ENCODE measurements around the gene CEACAM18.
"Not testable (repeated sequence)": the region's sequence is repeated elsewhere in the genome, so short reads cannot be mapped to it uniquely, and the experiment has no call there.

The CEACAM18 gene

GRCh38 chr19:51461723-51462161, 16.6 kb upstream of the CEACAM18 start:
- no peak for DNase-seq (ENCODE audit: low read depth in 3 of 3)

DNA sequence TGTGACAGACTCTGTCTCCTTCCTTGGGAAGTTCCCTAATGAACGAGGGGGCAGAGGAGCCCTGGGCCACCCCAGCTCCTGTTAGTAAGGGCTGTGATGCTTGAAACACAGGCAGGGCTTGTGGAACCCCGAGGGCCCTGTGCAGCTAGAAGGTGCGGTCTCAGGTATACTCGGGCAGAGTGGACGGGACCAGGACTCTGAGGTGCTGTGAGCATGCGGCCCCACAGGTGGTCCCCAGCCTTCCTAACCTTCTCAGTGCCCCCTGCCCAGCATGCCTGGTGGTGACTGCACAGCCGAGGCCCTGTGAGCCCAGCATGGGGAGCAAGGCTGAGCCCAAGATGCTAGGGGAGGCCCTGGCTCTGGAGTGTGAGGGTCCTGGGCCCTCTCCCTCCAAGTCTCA, 16.1 kb upstream of the CEACAM18 start:
- no peak for DNase-seq (ENCODE audit: low read depth in 3 of 3)

DNA sequence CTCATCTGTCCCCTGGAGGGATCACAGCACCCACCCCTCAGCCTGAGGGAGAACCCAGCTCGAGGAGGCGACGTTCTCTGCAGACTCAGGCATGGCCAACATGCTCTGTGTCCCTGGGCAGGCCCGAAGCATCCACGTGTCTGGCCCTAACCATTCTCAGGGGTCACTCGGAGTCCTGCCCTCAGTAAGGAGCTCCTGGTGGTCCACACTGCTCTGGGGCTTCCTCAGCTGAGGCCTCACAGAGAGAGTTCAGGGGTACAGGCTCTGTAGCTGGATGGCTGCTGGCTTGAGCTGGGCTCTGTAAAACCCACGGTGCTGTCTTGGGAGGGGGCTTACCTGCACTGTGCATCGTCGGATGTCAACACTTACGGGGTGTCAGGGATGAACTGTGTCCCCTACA, 15.7 kb upstream of the CEACAM18 start:
- DNase-seq (ENCODE audit: low read depth in 3 of 3): no peak

DNA sequence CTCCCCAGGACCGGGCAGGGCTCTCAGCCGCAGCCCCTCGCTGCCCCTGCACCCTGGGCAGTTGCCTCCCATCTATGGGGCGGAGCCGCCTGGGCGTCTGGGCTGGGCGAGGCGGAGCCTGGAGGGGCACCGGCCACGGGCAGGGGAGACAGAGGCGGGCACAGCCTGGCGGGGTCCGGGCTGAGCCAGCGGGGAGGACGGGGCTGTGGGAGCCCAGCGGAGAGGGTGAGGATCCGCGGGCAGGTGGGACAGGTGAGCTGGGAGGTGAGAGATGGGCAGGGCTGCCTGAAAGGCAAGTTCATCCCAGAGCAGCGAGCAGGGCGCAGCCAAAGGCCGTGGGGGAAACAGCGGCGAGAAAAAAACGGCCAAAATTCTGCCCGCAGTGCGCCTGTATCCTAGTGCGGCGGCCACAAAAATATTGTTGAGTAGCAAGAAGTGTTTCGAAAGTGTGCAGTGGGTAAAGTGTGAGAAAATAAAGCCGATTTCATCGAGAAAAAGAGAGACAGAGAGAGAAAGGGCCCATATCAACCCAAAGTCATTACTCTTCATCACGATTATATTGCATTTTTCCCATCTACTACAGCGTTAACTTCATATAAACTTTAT, 14.3 kb upstream of the CEACAM18 start:
- DNase-seq (ENCODE audit: low read depth in 3 of 3): not testable (repeated sequence)

DNA sequence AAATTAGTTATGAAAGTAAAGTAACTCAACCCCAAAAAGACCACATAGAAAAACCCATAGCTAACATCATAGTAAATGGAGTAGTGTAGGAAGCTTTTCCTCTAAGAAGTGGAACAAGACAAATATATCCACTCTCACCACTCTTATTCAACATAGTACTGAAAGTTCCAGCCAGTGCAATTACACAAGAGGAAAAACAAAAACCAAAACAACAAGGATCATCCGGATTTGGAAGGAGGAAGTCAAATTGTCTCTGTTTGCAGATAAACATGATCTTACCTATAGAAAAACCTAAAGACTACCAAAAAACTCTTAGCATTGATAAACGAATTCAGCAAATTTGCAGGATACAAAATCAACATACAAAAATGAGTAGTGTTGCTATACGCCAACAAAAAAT, 11.6 kb upstream of the CEACAM18 start:
- DNase-seq (ENCODE audit: low read depth in 3 of 3): no peak

DNA sequence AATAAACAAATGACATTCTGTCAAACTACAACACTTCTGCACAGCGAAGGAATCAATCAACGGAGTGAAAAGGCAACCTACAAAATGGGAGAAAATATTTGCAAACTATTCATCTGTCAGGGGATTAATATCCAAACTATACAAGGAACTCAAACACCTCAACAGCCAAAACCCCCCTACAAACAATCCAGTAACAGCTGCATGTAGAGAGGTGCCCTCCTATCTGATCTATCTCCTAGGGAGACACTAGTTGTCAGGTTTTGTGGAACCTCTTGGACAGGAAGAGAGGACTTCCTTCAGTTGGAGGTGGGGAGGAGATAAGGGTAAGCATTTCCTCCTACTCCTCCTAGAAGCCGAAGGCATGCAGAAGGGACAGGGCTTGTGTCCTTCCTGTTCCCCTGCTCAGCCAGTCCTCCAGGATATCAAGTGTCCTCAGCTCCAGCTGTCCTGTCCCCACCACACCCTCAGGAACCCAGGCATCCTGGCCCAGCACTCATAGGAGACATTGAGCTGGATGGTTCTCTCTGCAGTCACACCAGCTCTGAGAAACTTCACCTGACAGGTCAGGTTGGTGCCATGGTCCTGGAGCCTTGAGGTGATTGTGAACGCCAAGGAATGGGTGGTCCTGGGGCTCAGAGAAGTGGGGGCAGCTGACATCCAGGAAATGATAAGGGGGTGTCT, 10.3 kb upstream of the CEACAM18 start:
- DNase-seq (ENCODE audit: low read depth in 3 of 3): no peak

DNA sequence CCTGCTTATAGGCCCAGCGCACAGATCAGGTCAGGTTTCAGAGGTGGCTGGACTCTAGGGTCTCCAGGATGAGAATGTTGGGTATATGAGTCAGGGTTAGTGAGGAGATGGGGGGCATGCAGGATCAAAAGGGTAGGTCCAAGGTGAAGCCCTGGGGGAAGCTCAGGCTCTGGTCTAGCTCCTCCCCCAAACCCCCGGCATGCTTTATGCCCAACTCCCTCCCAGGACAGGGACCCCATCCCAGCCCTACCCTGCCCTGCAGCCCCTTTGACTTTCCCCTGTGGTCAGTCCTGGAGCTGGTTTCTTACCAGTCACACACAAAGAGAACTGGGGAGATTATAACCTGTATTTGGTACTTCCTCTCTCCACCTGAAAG, 9.8 kb upstream of the CEACAM18 start:
- DNase-seq (ENCODE audit: low read depth in 3 of 3): no peak

DNA sequence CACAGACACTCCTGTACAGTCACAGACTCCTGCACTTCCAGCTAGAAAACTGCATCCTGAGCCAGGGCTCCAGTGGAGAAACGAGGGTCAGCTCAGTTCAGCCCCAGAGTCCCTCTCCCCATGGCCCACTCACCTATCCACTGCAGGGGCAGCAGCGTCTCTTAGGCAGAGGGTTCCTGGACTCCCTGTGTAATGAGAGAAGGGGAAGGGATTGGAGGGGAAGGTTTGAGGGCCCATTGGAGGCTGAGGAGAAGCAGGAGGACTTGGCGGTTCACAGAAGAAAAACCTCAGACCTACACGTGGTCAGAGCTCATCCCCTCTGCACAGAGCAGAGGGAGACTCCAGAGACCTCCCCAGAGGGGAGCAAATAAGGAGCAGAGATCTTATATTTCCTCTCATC, 9.2 kb upstream of the CEACAM18 start:
- no peak for DNase-seq (ENCODE audit: low read depth in 3 of 3)

GRCh38 chr19:51469629-51470028, 8.7 kb upstream of the CEACAM18 start:
- DNase-seq (ENCODE audit: low read depth in 3 of 3): no peak

- no peak for DNase-seq (ENCODE audit: low read depth in 3 of 3)
Observed at GRCh38 chr19:51470966-51471365, 7.4 kb upstream of the CEACAM18 start.

GRCh38 chr19:51471527-51471926, 6.8 kb upstream of the CEACAM18 start:
- no peak for DNase-seq (ENCODE audit: low read depth in 3 of 3)

GRCh38 chr19:51472607-51473006, 5.7 kb upstream of the CEACAM18 start:
- no peak for DNase-seq (ENCODE audit: low read depth in 3 of 3)

GRCh38 chr19:51473009-51473707, 5.2 kb upstream of the CEACAM18 start:
- DNase-seq (ENCODE audit: low read depth in 3 of 3): peak; percentile 73 to 95 (median 87)

DNA sequence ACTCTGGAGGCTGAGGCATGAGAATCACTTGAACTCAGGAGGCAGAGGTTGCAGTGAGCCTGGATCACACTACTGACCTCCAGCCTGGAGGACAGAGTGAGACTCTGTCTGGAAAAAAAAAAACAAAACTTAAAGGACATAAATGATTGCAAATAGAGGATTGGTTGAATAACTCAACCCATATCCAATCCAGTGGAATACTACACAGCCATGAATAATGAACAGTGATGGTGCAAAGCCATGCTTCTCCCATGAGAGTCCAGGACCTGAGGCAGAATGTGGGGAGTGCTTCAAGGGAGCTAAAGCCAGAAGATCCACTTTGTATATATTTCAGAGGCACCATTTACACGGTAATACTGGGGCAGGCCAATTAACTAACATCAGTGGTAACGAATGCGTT, 2.2 kb upstream of the CEACAM18 start:
- DNase-seq (ENCODE audit: low read depth in 3 of 3): no peak

DNA sequence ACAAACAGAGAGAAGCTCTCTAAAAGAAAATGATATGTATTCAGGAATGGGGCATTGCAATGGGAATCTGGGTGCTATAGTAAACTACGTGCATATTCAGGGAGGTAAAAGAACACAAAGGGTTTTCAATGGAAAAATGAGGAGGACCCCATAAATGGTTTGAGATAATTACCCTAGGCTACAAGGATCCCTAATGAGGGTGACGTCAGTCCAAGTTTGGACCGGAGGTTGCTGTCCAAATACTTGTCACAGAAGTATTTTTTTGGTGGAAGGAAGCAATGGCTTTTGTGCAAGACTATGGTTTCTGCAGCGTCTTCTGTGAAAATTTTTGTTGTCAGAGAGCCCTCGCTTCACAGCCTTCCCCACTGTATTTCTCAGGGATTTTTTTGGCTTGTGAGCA, 995 bp upstream of the CEACAM18 start:
- no peak for DNase-seq (ENCODE audit: low read depth in 3 of 3)

- peak in 2 of 3 donors; percentile 27 to 40 for DNase-seq (ENCODE audit: low read depth in 3 of 3)
Observed at GRCh38 chr19:51479531-51480331, 1.4 kb downstream of the CEACAM18 start.

DNA sequence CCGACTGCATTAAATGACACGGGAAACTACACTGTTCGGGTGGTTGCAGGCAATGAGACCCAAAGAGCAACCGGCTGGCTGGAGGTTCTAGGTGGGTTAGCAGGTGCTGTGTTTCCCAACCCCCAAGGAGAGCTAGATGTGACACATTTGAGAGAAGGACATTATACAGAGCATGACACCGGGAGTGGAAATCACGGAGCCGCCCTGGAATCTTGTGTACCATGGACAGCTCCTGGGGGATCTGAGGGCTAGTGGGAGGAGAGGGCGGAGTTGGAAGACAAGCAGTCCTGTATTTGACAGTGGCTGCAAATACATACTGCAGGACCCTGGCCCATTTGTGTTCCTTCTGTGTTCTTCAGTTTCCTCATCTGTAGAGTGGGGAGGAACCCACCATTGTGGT, 2.3 kb downstream of the CEACAM18 start:
- DNase-seq (ENCODE audit: low read depth in 3 of 3): no peak

DNA sequence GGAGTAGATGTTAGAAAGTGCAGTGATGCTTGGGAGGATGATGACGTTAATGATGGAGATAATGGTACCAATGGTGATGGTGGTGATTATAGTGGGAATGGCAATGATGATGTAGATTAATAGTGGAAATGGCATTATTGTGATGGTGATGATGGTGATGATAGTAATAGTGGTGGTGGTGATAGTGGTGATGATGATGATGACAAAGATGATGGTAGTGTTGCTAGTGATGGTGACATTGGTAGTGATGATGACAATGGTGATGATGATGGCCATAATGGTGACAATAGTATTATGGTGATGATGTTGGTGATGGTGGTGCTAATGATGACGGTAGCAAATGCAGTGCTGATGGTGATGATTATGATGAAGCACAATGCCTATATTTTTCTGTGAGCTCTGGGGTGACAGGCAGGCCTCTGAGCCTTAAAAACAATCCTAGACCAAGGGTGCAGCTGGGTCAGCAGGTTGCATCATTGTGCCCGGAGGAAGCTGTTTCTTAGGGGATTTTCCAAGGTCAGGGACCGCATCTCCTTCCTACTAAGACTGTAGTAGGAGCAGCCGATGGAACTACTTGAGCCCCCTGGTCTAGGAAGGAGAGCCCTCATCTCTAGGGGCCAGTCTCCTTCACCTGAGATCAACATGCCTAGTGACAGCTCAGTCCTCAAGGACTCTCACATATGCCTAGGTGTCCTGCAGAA, 7.8 kb downstream of the CEACAM18 start:
- no peak for DNase-seq (ENCODE audit: low read depth in 3 of 3)

- DNase-seq (ENCODE audit: low read depth in 3 of 3): no peak
Observed at GRCh38 chr19:51488491-51488890, 10.2 kb downstream of the CEACAM18 start.

GRCh38 chr19:51489113-51489512, 10.8 kb downstream of the CEACAM18 start:
- no peak for DNase-seq (ENCODE audit: low read depth in 3 of 3)

- DNase-seq (ENCODE audit: low read depth in 3 of 3): no peak
Observed at GRCh38 chr19:51490676-51491075, 12.3 kb downstream of the CEACAM18 start.

DNA sequence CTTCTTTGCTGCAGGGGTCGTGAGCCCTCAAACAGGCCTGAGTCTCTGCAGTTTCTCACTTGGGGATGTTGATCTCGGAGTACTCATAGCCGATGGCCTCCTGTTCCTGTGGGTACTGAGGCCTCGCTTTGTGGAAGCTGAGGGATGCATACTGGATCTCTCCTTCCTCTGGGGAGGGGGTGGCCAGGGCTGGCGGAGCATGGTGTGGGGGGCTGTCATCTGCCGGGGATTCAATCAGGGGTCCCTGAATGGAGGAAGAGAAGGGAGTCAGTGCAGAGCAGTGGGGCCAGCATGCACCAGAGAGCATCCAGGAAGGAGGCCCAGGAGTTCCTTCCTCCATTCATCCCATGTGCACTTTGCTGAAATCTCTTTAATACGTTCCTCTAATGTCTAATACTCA, 13.2 kb downstream of the CEACAM18 start:
- no peak for DNase-seq (ENCODE audit: low read depth in 3 of 3)
